ENCODE measurements around the gene KIDINS220. TPM values are rescaled to one million over a fixed set of nuclear protein-coding genes. Genes with fewer than 3 reads are reported as not detected.
A peak's percentile ranks its signal among the peaks of the same experiment; 100 is the strongest.

KIDINS220 gene
- total and polyA plus RNA-seq, 2 of the 13 experiments (the other 11 are each of a cell fraction or from before 2014, with no cell fraction given) = 25.2 to 32.3 TPM

- no peak for TF ChIP-seq CREB1 (IDR thresholded peaks at IDR 0.05)
- TF ChIP-seq CREB1 (CRISPR knock-in tag; IDR thresholded peaks at IDR 0.05) = no peak
- TF ChIP-seq ZNF44 (CRISPR knock-in tag; IDR thresholded peaks at IDR 0.05) = 0 out of 2 replicates have a peak, but pooled peaks have one; percentile 74
- TF ChIP-seq DRAP1 (CRISPR knock-in tag; IDR thresholded peaks at IDR 0.05) = peak; percentile 68; the same call in 1 of the 2 replicates
- TF ChIP-seq FOXP4 (CRISPR knock-in tag; IDR thresholded peaks at IDR 0.05) = peak; percentile 89
- peak; percentile 77; the same call in 1 of the 2 replicates for TF ChIP-seq ZNF547 (CRISPR knock-in tag; IDR thresholded peaks at IDR 0.05)
- no peak for TF ChIP-seq ZBTB46 (CRISPR knock-in tag; IDR thresholded peaks at IDR 0.05; ENCODE audit: borderline replicate concordance)
- TF ChIP-seq ATF1 (CRISPR knock-in tag; IDR thresholded peaks at IDR 0.05) = no peak
- no peak for TF ChIP-seq ZC3H13 (CRISPR knock-in tag; IDR thresholded peaks at IDR 0.05)
- TF ChIP-seq HNF1B (CRISPR knock-in tag; IDR thresholded peaks at IDR 0.05) = peak; percentile 45; the same call in 1 of the 2 replicates
- TF ChIP-seq ZBTB14 (CRISPR knock-in tag; IDR thresholded peaks at IDR 0.05) = no peak
- TF ChIP-seq ZNF496 (CRISPR knock-in tag; IDR thresholded peaks at IDR 0.05; ENCODE audit: insufficient replicate concordance) = no peak
- TF ChIP-seq ZNF331 (CRISPR knock-in tag; IDR thresholded peaks at IDR 0.05) = peak; percentile 91
- no peak for TF ChIP-seq POLR2AphosphoS2 (IDR thresholded peaks at IDR 0.05; ENCODE audit: low read depth, low read length)
- TF ChIP-seq ZMYM3 (CRISPR knock-in tag; IDR thresholded peaks at IDR 0.05) = peak; percentile 71
- TF ChIP-seq HDAC1 (CRISPR knock-in tag; IDR thresholded peaks at IDR 0.05) = peak; percentile 92
- TF ChIP-seq MTA3 (CRISPR knock-in tag; IDR thresholded peaks at IDR 0.05) = no peak
- peak; percentile 44; the same call in 1 of the 2 replicates for TF ChIP-seq CEBPG (CRISPR knock-in tag; IDR thresholded peaks at IDR 0.05)
- no peak for TF ChIP-seq SNAPC2 (CRISPR knock-in tag; IDR thresholded peaks at IDR 0.05)
- no peak for TF ChIP-seq FOXC1 (CRISPR knock-in tag; IDR thresholded peaks at IDR 0.05; ENCODE audit: borderline replicate concordance)
- no peak; the same call in 1 of the 2 replicates for TF ChIP-seq ZBTB7A (CRISPR knock-in tag; IDR thresholded peaks at IDR 0.05)
- TF ChIP-seq ZNF644 (CRISPR knock-in tag; IDR thresholded peaks at IDR 0.05; ENCODE audit: low read depth) = peak; percentile 90
- no peak for TF ChIP-seq CREB3 (CRISPR knock-in tag; IDR thresholded peaks at IDR 0.05)
- TF ChIP-seq GFI1 (CRISPR knock-in tag; IDR thresholded peaks at IDR 0.05; ENCODE audit: borderline replicate concordance) = peak; percentile 52; the same call in 1 of the 2 replicates
Measured at GRCh38 chr2:8840475-8841091, 3.2 kb upstream of the KIDINS220 start (continued).

Data from HepG2 (cell line).